Activated CD8-positive, alpha-beta T cell treated with anti-CD3 and anti-CD28 coated beads for 36 hours (primary cell): ENCODE data around the gene AOPEP. TPM values are rescaled to one million over a fixed set of nuclear protein-coding genes. Genes with fewer than 3 reads are reported as not detected.

ENCODE experiments used
- ATAC-seq: fragments of 200-7000 bp; cut with Tn5 transposase; one replicate; pipeline ENCODE4 v1.10.0; 2021; ENCODE audit warnings: mild to moderate bottlenecking, moderate library complexity
- CTCF ChIA-PET: fragments of 350-600 bp; sonication (Branson Sonifier 250); formaldehyde crosslinking; loops from one replicate; lab custom pipeline; 2021; ENCODE audit warnings: antibody characterized with exemption; lab: Charles Lee
- POLR2A ChIA-PET: fragments of 350-600 bp; sonication (Branson Sonifier 250); formaldehyde crosslinking; loops from one replicate; lab custom pipeline; 2021; ENCODE audit warnings: antibody characterized with exemption; lab: Charles Lee
- DNase-seq: peaks from one replicate; pipeline ENCODE4 v3.0.0-alpha.2; 2020
- H3K27ac Mint-ChIP-seq: one replicate; pipeline ENCODE4 v1.8.0; 2021; ENCODE audit warnings: mild to moderate bottlenecking, mixed read lengths
- H3K27me3 Mint-ChIP-seq: one replicate; pipeline ENCODE4 v1.8.0; 2021; ENCODE audit warnings: mixed read lengths
- H3K36me3 Mint-ChIP-seq: one replicate; pipeline ENCODE4 v1.8.0; 2021; ENCODE audit warnings: low read depth, mixed read lengths
- H3K4me1 Mint-ChIP-seq: one replicate; pipeline ENCODE4 v1.8.0; 2021; ENCODE audit warnings: low read depth, mixed read lengths
- H3K4me3 Mint-ChIP-seq: one replicate; pipeline ENCODE4 v1.8.0; 2021; ENCODE audit warnings: mild to moderate bottlenecking, moderate library complexity, mixed read lengths
- H3K9me3 Mint-ChIP-seq: one replicate; pipeline ENCODE4 v1.8.0; 2021; ENCODE audit warnings: mixed read lengths
- CTCF ChIP-seq: fragments of 200-600 bp; IDR thresholded peaks from one replicate; pipeline ENCODE4 v1.8.0; 2022; ENCODE audit warnings: antibody characterized with exemption, mild to moderate bottlenecking
- intact Hi-C: fragments of 100-400 bp; cut with micrococcal nuclease; formaldehyde crosslinking; loops from one replicate; pipeline ENCODE4 v1.10.0; 2022
- total RNA-seq, 2 experiments: library from RNA; stranded (reverse); gene quantifications; one replicate each; pipeline ENCODE4 v1.2.3, GENCODE V29; 2021

AOPEP gene
- total RNA-seq, 2 experiments from 2014 or later, result 7.1 to 8.7 TPM

DNA sequence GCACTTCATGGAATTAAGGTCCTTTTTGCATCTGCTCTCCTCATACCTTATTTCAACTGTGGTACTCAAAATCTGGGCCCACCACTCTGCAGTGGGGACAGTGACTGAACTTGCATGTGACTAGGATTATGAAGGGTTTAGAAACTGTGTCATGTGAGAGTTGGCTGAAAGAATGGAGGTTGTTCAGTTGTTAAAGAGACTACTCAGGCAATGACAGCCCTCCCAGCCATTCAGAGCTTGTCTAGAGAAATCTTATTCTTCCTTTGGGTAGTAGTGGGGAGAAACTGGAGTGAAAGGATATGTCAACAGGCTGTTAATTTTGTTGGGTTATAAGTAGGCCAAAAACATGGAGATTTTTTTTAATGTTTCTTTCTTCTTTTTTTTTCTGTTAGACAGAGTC is 10.3 kb downstream of the AOPEP start:
- DNase-seq, result no peak
- CTCF ChIA-PET, result no interaction called here
- Mint-ChIP-seq H3K9me3 (no peaks in the 10 kb centered on the region), H3K36me3 (peaks cover 10% of the 10 kb centered on the region), H3K4me1 (no peaks in the 10 kb centered on the region), H3K27me3 (no peaks in the 10 kb centered on the region), H3K27ac (no peak overlapping the region), H3K4me3 (no peak overlapping the region)
- POLR2A ChIA-PET, result no interaction called here
- no peak for ATAC-seq
- intact Hi-C loops, result no loop called here
- TF ChIP-seq CTCF, result no peak

DNA sequence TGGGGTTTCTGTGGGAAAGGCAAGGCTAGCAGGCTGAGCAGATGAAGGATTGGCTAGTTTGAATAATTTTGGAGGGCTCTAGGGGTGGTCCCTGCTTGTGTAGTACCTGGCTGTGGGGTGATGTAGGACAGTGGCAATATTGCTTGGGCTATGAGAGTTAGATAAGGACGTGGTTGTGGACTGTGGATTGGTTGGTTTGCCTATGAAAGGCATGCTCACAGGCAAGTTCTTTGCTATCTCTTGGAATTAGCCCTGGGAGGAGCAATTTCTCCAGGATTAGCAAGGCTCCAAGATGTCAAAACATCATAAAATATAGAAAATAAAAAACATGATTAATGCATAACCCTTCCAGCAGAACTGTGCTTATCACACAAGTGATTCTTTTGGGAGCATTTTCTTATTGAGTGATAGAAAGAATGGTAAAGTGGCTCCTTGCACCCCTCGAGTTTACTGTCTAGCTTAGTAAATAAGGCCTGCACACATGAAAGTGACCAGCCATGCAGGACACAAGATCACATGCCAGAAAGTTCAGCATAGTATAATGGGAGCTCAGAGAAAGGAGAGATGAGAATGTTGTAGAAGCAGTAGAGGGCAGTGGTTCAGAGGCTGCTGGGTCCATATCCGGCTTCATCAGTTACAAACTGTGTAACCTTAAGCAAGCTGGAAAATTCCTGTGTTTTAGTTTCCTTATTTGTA is 13.8 kb downstream of the AOPEP start:
- intact Hi-C loops, result no loop called here
- no peak for DNase-seq
- H3K27me3 Mint-ChIP-seq, result no peaks in the 10 kb centered on the region
- ChIA-PET CTCF (no interaction called here), POLR2A (no interaction called here)
- H3K27ac Mint-ChIP-seq, result no peak overlapping the region
- no peak overlapping the region for H3K4me3 Mint-ChIP-seq
- H3K36me3 Mint-ChIP-seq, result peaks cover 22% of the 10 kb centered on the region
- ATAC-seq, result no peak
- H3K9me3 Mint-ChIP-seq, result no peaks in the 10 kb centered on the region
- H3K4me1 Mint-ChIP-seq, result no peaks in the 10 kb centered on the region
- no peak for TF ChIP-seq CTCF

DNA sequence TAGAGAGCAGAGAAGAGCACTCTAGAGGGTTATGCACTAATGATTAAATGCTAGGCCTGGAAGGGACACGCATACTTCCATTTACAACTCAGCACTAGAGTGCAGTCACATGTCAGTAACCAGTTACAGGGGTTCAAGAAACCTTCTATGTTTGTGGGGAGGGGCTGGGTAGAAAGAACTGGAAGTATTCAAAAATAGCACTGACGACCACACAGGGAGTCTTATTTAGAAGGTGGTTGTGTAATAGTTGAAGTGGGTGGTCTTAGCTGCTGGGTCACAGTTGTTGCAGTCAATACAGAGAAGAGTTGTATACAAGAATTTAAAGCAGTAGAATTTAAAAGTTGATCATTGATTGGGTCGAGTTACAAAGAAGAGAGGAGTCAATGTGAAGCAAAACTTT is 15.4 kb downstream of the AOPEP start:
- H3K4me1 Mint-ChIP-seq, result no peaks in the 10 kb centered on the region
- H3K27ac Mint-ChIP-seq, result no peak overlapping the region
- H3K36me3 Mint-ChIP-seq, result peaks cover 22% of the 10 kb centered on the region
- ATAC-seq (no peak), DNase-seq (no peak)
- CTCF ChIA-PET, result interaction anchor here (1.0 kb wide), 1 partner anchor 389 kb away, joined by 4 read pairs; no protein-coding TSS in a partner anchor
- no peaks in the 10 kb centered on the region for H3K27me3 Mint-ChIP-seq
- POLR2A ChIA-PET, result no interaction called here
- intact Hi-C loops, result no loop called here
- no peaks in the 10 kb centered on the region for H3K9me3 Mint-ChIP-seq
- no peak overlapping the region for H3K4me3 Mint-ChIP-seq
- TF ChIP-seq CTCF, result no peak

DNA sequence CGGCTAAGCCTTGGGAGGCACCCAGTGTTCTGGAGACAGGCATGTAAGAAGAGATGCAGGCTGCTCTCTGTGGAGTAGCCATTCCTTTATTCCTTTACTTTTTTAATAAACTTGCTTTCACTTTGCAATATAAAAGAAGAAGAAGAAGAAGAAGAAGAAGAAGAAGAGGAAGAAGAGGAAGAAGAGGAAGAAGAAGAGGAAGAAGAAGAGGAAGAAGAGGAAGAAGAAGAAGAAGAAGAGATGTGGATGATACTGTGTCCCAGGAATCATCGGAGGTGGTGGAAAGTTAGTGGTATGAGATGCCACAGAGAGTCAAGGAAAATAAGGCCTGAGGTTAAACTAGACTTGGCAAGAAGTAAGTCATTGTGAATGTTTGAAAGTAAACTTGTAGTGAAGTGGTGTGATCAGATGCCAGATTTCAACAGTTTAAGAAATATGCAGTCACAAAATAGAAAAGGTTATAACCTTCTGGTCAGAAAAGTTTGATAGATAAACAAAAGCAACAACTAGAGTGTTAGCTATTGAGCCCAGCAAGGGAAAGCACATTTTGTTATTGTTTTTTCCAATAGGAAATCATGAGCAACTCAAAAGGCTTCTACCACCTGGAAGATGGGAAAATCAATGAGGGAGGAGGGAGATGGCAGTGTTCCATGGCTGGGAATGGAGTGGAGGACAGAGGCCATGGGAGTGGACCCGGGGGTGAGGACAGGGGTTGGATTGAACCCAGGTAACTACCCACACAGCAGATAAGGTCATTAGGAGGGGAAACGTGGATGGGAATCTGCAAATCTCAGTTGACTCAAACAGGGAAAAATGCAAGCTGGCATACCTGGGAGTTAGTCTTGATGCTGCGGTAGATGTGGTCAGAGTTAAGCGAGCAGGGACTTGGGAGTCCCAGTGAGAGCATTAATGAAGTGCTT is 16.8 kb downstream of the AOPEP start:
- ChIA-PET POLR2A (no interaction called here), CTCF (interaction anchor here (0.9 to 1.1 kb wide), 2 partner anchors 8 to 61 kb away, joined by 3 read pairs; no protein-coding TSS in a partner anchor)
- ATAC-seq (no peak), DNase-seq (no peak)
- Mint-ChIP-seq H3K4me1 (no peaks in the 10 kb centered on the region), H3K27ac (no peak overlapping the region), H3K36me3 (peaks cover 22% of the 10 kb centered on the region), H3K9me3 (peaks cover 2% of the 10 kb centered on the region), H3K27me3 (no peaks in the 10 kb centered on the region), H3K4me3 (no peak overlapping the region)
- no peak for TF ChIP-seq CTCF
- intact Hi-C loops, result no loop called here
